SJSA1 (cell line): Measurements from ENCODE around the gene SEPTIN5. TPM values are rescaled to one million over a fixed set of nuclear protein-coding genes. Genes with fewer than 3 reads are reported as not detected.
"Not testable (repeated sequence)": the region's sequence is repeated elsewhere in the genome, so short reads cannot be mapped to it uniquely, and the experiment has no call there.

ENCODE experiments used
- DNase-seq, 2 experiments: peaks; one replicate each; pipeline ENCODE4 v3.0.0-alpha.2; 2015 to 2020; ENCODE audit warnings: low spot score in 2 of 2, low read depth in 1 of 2
- H3K27ac ChIP-seq: fragments of 250-450 bp; sonication (Bioruptor Pico); 2 replicates; pipeline ENCODE4 v1.5.1; 2020; ENCODE audit warnings: mild to moderate bottlenecking, moderate library complexity
- H3K27me3 ChIP-seq: fragments of 250-450 bp; sonication (Bioruptor Pico); replicated peaks from 2 replicates; pipeline ENCODE4 v1.5.1; 2020; ENCODE audit warnings: mild to moderate bottlenecking, moderate library complexity
- H3K36me3 ChIP-seq: fragments of 250-450 bp; sonication (Bioruptor Pico); 2 replicates; pipeline ENCODE4 v1.5.1; 2020; ENCODE audit warnings: mild to moderate bottlenecking
- H3K4me1 ChIP-seq: fragments of 250-450 bp; sonication (Bioruptor Pico); replicated peaks from 2 replicates; pipeline ENCODE4 v1.6.1; 2021; ENCODE audit warnings: mild to moderate bottlenecking
- H3K4me3 ChIP-seq: fragments of 250-450 bp; sonication (Bioruptor Pico); 2 replicates; pipeline ENCODE4 v1.5.1; 2020; ENCODE audit warnings: mild to moderate bottlenecking
- H3K9me3 ChIP-seq: fragments of 250-450 bp; sonication (Bioruptor Pico); replicated peaks from 2 replicates; pipeline ENCODE4 v1.5.1; 2020; ENCODE audit warnings: mild to moderate bottlenecking
- total RNA-seq: library from RNA; depleted of rRNA; stranded (reverse); fragments of >200 nt; shearing (Covaris generic); gene quantifications from 2 replicates; pipeline ENCODE4 v1.2.3, GENCODE V29; 2014

SEPTIN5 gene
- total RNA-seq, 1 experiment from 2014 or later = 13.3 TPM

DNA sequence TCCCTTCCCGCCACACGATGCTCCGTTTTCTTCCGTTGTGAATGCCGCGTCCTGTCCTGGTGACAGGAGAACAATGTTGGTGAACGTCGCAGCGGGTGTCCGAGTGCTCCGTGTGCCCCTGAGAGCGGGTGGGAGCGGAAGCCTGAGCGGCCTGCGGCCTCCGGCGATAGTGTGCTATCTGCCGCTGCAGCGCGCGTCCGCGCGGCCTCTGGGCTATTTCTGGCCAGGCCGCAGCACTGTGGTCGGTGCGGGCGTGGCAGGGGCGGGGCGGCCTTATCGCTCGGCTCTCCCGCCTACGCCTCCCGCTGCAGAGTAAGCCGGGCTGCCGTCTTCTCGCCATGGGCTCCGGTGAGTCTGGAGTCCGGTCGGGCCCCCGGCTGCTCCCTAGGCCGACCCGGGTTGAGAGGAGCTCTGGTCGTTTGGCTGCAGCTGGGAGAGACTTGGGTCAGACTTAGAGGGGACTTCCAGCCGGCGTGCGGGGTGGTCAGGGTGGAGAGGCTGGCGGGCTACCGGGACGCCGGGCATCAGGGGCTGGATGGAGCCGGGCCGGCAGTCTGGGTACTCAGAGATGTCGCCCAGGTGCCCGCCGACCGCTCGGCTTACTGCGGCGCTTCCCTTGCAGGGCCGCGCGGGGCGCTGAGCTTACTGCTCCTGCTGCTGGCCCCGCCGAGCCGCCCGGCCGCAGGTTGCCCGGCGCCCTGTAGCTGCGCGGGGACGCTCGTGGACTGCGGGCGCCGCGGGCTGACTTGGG lies 9.1 kb downstream of the SEPTIN5 start, which contains the start of gene GP1BB:
Gene GP1BB (plus strand): TSS at position 308 of the 751 bp plus-strand sequence. CDS start 31 bp downstream, at position 339.
- no peak for DNase-seq
- Histone ChIP-seq H3K36me3 (peaks cover 14% of the 10 kb centered on the region), H3K27me3 (no peaks in the 10 kb centered on the region), H3K4me3 (no peak within 1 kb of the TSS), H3K4me1 (peaks cover 6% of the 10 kb centered on the region), H3K9me3 (0 out of 2 replicates have a peak, but pooled peaks cover 3% of the 10 kb centered on the region), H3K27ac (no peak within 1 kb of the TSS)

DNA sequence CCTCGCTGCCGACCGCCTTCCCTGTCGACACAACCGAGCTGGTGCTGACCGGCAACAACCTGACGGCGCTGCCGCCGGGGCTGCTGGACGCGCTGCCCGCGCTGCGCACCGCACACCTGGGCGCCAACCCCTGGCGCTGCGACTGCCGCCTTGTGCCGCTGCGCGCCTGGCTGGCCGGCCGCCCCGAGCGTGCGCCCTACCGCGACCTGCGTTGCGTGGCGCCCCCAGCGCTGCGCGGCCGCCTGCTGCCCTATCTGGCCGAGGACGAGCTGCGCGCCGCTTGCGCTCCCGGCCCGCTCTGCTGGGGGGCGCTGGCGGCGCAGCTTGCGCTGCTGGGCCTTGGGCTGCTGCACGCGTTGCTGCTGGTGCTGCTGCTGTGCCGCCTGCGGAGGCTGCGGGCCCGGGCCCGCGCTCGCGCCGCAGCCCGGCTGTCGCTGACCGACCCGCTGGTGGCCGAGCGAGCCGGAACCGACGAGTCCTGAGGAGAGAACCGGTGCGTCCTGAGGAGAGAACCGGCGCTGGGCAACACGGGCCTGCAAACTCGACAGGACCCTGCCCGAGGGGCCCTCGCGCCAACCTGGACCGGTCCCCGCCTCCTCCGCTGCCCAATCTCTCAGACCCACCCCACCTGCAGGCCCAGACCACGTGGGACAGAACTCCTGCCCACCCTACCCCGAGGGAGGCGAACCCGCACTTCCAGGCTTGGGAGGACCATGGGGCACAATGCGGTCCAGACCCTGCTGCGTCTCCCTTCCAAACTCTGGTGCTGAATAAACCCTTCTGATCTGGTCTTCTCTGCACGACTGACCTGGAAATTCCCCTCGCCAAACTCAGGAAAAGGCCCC lies 9.9 kb downstream of the SEPTIN5 start:
- Histone ChIP-seq H3K4me3 (no peak overlapping the region), H3K27me3 (no peaks in the 10 kb centered on the region), H3K36me3 (peaks cover 12% of the 10 kb centered on the region), H3K27ac (no peak overlapping the region), H3K4me1 (no peaks in the 10 kb centered on the region), H3K9me3 (no peaks in the 10 kb centered on the region)
- no peak for DNase-seq

DNA sequence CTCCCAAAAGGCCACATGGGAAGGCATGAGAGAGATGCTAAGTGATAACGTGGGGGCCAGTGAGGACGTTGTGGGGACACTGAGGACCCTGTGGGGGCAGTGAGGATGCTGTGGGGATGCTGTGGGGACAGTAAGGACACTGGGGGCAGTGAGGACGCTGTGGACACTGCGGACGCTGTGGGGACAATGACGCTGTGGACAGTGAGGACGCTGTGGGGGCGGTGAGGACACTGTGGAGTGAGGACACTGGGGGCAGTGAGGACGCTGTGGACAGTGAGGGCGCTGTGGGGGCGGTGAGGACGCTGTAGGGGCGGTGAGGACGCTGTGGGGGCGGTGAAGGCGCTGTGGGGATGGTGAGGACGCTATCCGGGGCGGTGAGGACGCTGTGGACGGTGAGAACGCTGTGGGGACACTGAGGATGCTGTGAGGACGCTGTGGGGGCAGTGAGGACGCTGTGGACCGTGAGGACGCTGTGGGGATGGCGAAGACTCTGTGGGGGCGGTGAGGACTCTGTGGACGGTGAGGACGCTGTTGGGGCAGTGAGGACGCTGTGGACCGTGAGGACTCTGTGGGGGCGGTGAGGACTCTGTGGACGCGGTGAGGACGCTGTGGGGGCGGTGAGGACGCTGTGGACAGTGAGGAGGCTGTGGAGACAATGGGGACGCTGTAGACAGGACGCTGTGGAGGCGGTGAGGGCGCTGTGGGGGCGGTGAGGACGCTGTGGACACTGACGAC lies 10.8 kb downstream of the SEPTIN5 start:
- Histone ChIP-seq H3K9me3 (no peaks in the 10 kb centered on the region), H3K36me3 (peaks cover 9% of the 10 kb centered on the region), H3K27ac (no peak overlapping the region), H3K4me1 (no peaks in the 10 kb centered on the region), H3K27me3 (no peaks in the 10 kb centered on the region), H3K4me3 (no peak overlapping the region)
- DNase-seq = no peak

GRCh38 chr22:19726064-19726788 lies 11.9 kb downstream of the SEPTIN5 start:
- H3K4me3 ChIP-seq, H3K9me3 ChIP-seq, H3K36me3 ChIP-seq, DNase-seq, H3K4me1 ChIP-seq, H3K27ac ChIP-seq, H3K27me3 ChIP-seq: not testable (repeated sequence)

DNA sequence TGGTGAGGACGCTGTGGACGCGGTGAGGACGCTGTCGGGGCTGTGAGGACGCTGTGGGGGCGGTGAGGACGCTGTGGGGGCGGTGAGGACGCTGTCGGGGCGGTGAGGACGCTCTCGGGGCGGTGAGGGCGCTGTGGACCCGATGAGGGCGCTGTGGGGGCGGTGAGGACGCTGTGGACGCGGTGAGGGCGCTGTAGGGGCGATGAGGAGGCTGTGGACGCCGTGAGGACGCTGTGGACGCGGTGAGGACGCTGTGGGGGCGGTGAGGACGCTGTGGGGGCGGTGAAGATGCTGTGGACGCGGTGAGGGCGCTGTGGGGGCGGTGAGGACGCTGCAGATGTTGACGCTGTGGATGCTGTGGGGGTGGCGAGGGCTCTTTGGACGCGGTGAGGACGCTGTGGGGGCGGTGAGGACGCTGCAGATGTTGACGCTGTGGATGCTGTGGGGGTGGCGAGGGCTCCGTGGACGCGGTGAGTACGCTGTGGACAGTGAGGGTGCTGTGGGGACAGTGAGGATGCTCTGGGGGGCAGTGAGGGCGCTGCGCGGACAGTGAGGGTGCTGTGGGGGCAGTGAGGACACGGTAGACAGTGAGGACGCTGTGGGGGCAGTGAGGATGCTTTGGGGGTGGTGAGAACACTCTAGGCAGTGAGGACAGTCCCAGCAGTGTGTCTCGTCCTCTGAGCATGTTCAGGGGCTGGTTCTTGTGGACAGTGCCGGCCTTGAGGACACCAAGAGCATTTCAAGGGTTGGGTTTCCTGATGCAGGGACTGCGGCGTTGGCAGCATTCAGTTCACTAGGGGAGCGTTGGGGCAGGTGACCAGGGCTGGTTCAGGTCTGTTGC lies 13.2 kb downstream of the SEPTIN5 start:
- no peaks in the 10 kb centered on the region for H3K9me3 ChIP-seq
- no peaks in the 10 kb centered on the region for H3K27me3 ChIP-seq
- H3K4me1 ChIP-seq = peaks cover 10% of the 10 kb centered on the region
- H3K27ac ChIP-seq = no peak overlapping the region
- no peak overlapping the region for H3K4me3 ChIP-seq
- 0 out of 2 replicates have a peak, but pooled peaks cover 3% of the 10 kb centered on the region for H3K36me3 ChIP-seq
- DNase-seq = no peak

GRCh38 chr22:19728271-19728670 lies 14.0 kb downstream of the SEPTIN5 start:
- no peak for DNase-seq
- peaks cover 10% of the 10 kb centered on the region for H3K4me1 ChIP-seq
- H3K4me3 ChIP-seq = no peak overlapping the region
- H3K27me3 ChIP-seq = no peaks in the 10 kb centered on the region
- no peaks in the 10 kb centered on the region for H3K9me3 ChIP-seq
- H3K36me3 ChIP-seq = no peaks in the 10 kb centered on the region
- H3K27ac ChIP-seq = no peak overlapping the region

- Histone ChIP-seq H3K4me1 (peaks cover 10% of the 10 kb centered on the region), H3K4me3 (no peak overlapping the region), H3K27me3 (no peaks in the 10 kb centered on the region), H3K27ac (no peak overlapping the region), H3K9me3 (no peaks in the 10 kb centered on the region), H3K36me3 (no peaks in the 10 kb centered on the region)
- DNase-seq = no peak
Measured at GRCh38 chr22:19728836-19729235, 14.5 kb downstream of the SEPTIN5 start.

DNA sequence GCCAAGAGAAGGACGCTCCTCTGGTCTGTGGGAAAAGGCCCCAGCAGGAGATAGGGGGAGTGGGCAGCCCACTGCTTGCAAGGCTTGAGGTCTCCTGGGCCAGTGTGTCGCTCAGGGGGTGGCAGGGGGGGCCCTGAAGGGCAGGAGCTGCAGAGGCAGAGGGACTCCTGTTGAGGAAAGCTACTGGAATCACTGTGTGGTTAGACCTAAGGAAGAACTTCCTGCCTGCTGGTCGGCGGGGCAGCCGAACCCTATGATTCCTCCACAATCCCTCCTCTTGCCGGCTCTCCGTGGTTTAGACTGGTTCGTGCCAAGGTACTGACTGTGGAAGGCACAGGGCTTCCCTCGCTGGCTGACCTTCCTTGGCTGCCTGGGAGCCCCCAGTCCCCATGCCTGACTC lies 15.2 kb downstream of the SEPTIN5 start:
- Histone ChIP-seq H3K9me3 (no peaks in the 10 kb centered on the region), H3K36me3 (no peaks in the 10 kb centered on the region), H3K4me1 (peaks cover 10% of the 10 kb centered on the region), H3K4me3 (no peak overlapping the region), H3K27me3 (no peaks in the 10 kb centered on the region), H3K27ac (no peak overlapping the region)
- no peak for DNase-seq

DNA sequence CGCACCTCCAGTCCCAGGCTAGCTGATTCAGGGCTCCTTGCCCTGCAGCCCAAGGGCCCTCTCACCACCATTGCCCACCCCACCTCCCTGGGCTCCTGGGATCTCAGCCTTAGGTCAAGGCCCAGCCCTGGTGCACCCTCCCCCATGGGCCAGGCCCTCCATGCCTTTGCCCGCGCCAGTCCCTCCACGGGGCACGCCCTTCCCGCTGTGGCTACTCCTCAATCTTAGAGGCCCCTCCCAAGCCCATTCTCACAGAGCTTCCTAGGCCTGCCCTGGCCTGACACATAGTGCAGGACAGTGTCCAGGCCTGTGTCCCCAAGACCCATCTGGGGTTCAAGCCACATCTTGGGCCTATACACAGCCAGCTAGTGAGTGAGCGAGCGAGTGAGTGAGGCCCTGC lies 15.9 kb downstream of the SEPTIN5 start:
- no peaks in the 10 kb centered on the region for H3K36me3 ChIP-seq
- no peaks in the 10 kb centered on the region for H3K9me3 ChIP-seq
- no peak overlapping the region for H3K4me3 ChIP-seq
- no peak for DNase-seq
- peaks cover 10% of the 10 kb centered on the region for H3K4me1 ChIP-seq
- H3K27ac ChIP-seq = no peak overlapping the region
- no peaks in the 10 kb centered on the region for H3K27me3 ChIP-seq

DNA sequence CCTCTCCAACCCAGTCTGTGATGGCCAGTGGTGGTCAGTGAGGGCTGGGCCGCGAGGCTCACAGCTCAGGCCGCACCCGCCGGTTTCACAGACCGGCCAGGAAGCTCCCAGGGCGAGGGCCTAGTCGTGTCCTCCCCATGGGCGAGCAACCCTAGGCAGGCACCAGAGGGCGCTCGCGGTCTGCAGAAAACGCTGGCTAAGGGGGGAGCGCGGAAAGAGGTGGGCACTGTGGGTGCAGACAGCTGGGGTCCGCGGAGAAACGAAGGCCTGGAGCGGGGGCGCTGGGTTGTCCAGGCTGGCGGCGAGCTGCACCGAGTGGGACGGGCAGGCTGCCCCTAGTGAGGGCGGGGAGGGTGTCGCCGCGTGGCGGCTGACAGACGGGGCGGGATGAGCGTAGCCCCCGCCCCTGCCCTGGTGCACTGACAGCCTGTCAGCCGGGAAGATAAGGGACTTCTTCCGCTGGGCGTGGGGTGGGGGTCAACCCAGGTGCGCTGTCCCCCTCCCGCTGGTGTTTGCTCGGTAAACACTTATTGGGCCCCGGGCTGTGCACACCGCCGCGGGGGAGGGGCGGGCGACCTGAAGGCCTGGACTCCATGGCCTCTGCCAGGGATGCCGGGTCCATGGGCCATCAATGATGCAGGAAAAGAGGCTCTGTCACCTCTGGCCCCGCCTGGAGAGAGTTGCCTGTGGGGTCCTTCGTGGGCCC lies 16.5 kb downstream of the SEPTIN5 start:
- Histone ChIP-seq H3K27ac (no peak overlapping the region), H3K27me3 (no peaks in the 10 kb centered on the region), H3K4me1 (peaks cover 10% of the 10 kb centered on the region), H3K4me3 (peak overlapping the region; percentile 32), H3K36me3 (no peaks in the 10 kb centered on the region), H3K9me3 (no peaks in the 10 kb centered on the region)
- peak; percentile 83 to 85 for DNase-seq

DNA sequence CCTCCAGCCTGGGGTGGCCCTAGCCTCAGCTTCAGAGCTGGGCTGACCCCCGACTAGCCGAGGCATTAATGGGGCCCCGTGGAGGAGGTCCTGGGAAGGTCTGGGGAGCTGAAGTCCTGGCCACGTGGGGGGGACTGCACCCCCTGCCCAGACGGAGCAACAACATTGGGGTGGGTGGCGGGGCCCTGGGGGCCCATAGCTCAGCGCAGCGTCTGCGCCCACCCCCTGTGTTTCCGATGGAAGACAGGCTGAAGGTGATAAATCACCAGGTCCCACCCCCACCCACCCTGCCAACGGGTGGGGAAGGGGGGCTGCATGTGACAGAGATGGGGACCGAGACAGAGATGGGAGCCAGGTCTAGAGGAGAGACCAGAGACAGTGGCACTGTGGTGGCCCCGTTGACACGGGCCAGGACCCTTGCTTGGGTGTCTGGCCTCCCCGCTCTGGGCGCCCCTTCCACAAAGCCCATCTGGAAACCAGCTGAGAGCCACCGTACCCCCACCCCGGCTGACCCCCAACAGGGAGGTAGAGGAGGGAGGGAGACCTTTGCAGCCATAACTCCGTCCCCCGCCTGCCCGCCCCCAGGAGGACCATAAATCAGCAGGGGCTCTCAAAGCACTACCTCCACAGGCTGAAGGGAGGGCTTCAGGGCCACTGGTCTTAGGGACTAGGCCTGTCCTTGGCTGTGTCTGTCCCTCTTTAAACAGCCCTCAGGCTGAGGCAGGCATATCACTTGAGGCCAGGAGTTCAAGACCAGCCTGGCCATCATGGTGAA lies 17.2 kb downstream of the SEPTIN5 start:
- no peaks in the 10 kb centered on the region for H3K9me3 ChIP-seq
- H3K4me1 ChIP-seq = peaks cover 10% of the 10 kb centered on the region
- no peak for DNase-seq
- H3K27me3 ChIP-seq = no peaks in the 10 kb centered on the region
- H3K4me3 ChIP-seq = no peak overlapping the region; the same call in 1 of the 2 replicates
- H3K36me3 ChIP-seq = no peaks in the 10 kb centered on the region
- no peak overlapping the region for H3K27ac ChIP-seq
